GM10847 (cell line): Measurements from ENCODE around the gene SRPK1.

Experiments used
- POLR2A ChIP-seq: IDR thresholded peaks from 2 replicates; pipeline ENCODE4 v1.6.1; 2011; ENCODE audit not compliant: insufficient read length; ENCODE audit errors: extremely low read depth

The SRPK1 gene

GRCh38 chr6:35850208-35850607 is 70.7 kb downstream of the SRPK1 start:
- TF ChIP-seq POLR2A, result no peak

GRCh38 chr6:35844290-35844689 is 76.6 kb downstream of the SRPK1 start:
- no peak for TF ChIP-seq POLR2A

- no peak for TF ChIP-seq POLR2A
Measured at GRCh38 chr6:35842381-35842780, 78.5 kb downstream of the SRPK1 start.

- no peak for TF ChIP-seq POLR2A
Measured at GRCh38 chr6:35839019-35839418, 81.9 kb downstream of the SRPK1 start.

- no peak for TF ChIP-seq POLR2A
Measured at GRCh38 chr6:35833536-35833935, 87.4 kb downstream of the SRPK1 start.

GRCh38 chr6:35831257-35832007 is 89.5 kb downstream of the SRPK1 start:
- no peak for TF ChIP-seq POLR2A

GRCh38 chr6:35829306-35829705 is 91.6 kb downstream of the SRPK1 start:
- no peak for TF ChIP-seq POLR2A

- no peak for TF ChIP-seq POLR2A
Measured at GRCh38 chr6:35824552-35825192, 96.2 kb downstream of the SRPK1 start.

GRCh38 chr6:35823601-35824000 is 97.3 kb downstream of the SRPK1 start:
- no peak for TF ChIP-seq POLR2A

GRCh38 chr6:35817515-35817914 is 103.4 kb downstream of the SRPK1 start:
- no peak for TF ChIP-seq POLR2A

GRCh38 chr6:35811699-35811995 is 109.3 kb downstream of the SRPK1 start:
- no peak for TF ChIP-seq POLR2A

- TF ChIP-seq POLR2A, result no peak
Measured at GRCh38 chr6:35810971-35811698, 109.8 kb downstream of the SRPK1 start.

- no peak for TF ChIP-seq POLR2A
Measured at GRCh38 chr6:35809809-35810208, 111.1 kb downstream of the SRPK1 start.

- no peak for TF ChIP-seq POLR2A
Measured at GRCh38 chr6:35808688-35809087, 112.2 kb downstream of the SRPK1 start.

- TF ChIP-seq POLR2A, result no peak
Measured at GRCh38 chr6:35804996-35805736, 115.7 kb downstream of the SRPK1 start, which contains the start of gene LHFPL5. LHFPL5 (plus strand) TSS chr6:35805352; CDS start chr6:35805671, 319 bp downstream.

GRCh38 chr6:35801148-35801547 is 119.8 kb downstream of the SRPK1 start:
- TF ChIP-seq POLR2A, result no peak

- TF ChIP-seq POLR2A, result no peak
Measured at GRCh38 chr6:35798706-35799105, 122.2 kb downstream of the SRPK1 start.
